A549 (cell line): ENCODE results near the gene HSPA1A. TPM values are rescaled to one million over a fixed set of nuclear protein-coding genes. Genes with fewer than 3 reads are reported as not detected.

Source experiments
- ATAC-seq, 2 experiments: fragments of 200-7000 bp in 1 of 2; fragments of >200 bp in 1 of 2; cut with Nextera tagmentation in 1 of 2; cut with Tn5 transposase in 1 of 2; 3 replicates each; pipeline versions ENCODE4 v1.8.0 to v1.9.1; 2018 to 2020; ENCODE audit warnings: mild to moderate bottlenecking in 1 of 2, moderate library complexity in 1 of 2
- CTCF ChIA-PET: fragments of 300-600 bp; sonication (Branson Sonifier 250); formaldehyde crosslinking; extraction: SDS; loops from one replicate; lab custom pipeline; 2021; ENCODE audit warnings: antibody characterized with exemption, inconsistent platforms; lab: Yijun Ruan, JAX
- POLR2A ChIA-PET: fragments of 350-600 bp; formaldehyde crosslinking; extraction: SDS; loops from one replicate; lab custom pipeline; 2021; ENCODE audit warnings: antibody characterized with exemption, inconsistent platforms; lab: Yijun Ruan, JAX
- DNase-seq, 2 experiments: peaks; one replicate each; pipeline versions ENCODE4 v3.0.0 to v3.0.0-alpha.2; 2011 to 2016; ENCODE audit warnings: low read depth in 1 of 2, low spot score in 1 of 2
- FAIRE-seq: peaks from 2 replicates; lab custom pipeline; 2011; peaks lifted over from hg19 to GRCh38; lab: Jason Lieb, UNC
- H3K27ac ChIP-seq, 2 experiments: fragments of >200 bp; sonication (Bioruptor Twin); formaldehyde crosslinking; 3 replicates each; pipeline ENCODE4 v1.5.1; 2016 to 2017
- H3K4me1 ChIP-seq: fragments of >200 bp; sonication (Bioruptor Twin); formaldehyde crosslinking; 3 replicates; pipeline ENCODE4 v1.6.1; 2016
- H3K4me2 ChIP-seq: fragments of >200 bp; sonication (Bioruptor Twin); formaldehyde crosslinking; 3 replicates; pipeline ENCODE4 v1.6.1; 2016
- H3K4me3 ChIP-seq: fragments of >200 bp; sonication (Bioruptor Twin); formaldehyde crosslinking; 3 replicates; pipeline ENCODE4 v1.5.1; 2016
- H3K9me3 ChIP-seq: fragments of >200 bp; sonication (Bioruptor Twin); formaldehyde crosslinking; 3 replicates; pipeline ENCODE4 v1.6.1; 2016
- ATOH8 ChIP-seq: fragments of 250-450 bp; sonication (Bioruptor Pico); IDR thresholded peaks from 2 replicates; pipeline ENCODE4 v1.5.0; 2020; ENCODE audit warnings: low read depth, mild to moderate bottlenecking, moderate library complexity
- BCL3 ChIP-seq: fragments of >200 bp; sonication (Bioruptor Twin); formaldehyde crosslinking; IDR thresholded peaks from 3 replicates; pipeline ENCODE4 v1.6.1; 2016
- CHD4 ChIP-seq: fragments of 200-600 bp; sonication (generic); IDR thresholded peaks from 2 replicates; pipeline ENCODE4 v1.6.1; 2016; ENCODE audit warnings: antibody characterized with exemption, mild to moderate bottlenecking, borderline replicate concordance
- FOSB ChIP-seq: fragments of 250-450 bp; sonication (Bioruptor Pico); IDR thresholded peaks from 2 replicates; pipeline ENCODE4 v1.5.0; 2020; ENCODE audit warnings: mild to moderate bottlenecking, moderate library complexity
- FOSL2 ChIP-seq, 2 experiments: fragments of 450-650 bp in 1 of 2; fragments of >200 bp in 1 of 2; sonication (Bioruptor Twin) in 1 of 2; formaldehyde crosslinking; IDR thresholded peaks; 2 replicates each; pipeline versions ENCODE4 v1.5.0 to v1.6.1; 2016 to 2020; ENCODE audit warnings: mild to moderate bottlenecking in 1 of 2, moderate library complexity in 1 of 2
- GATA3 ChIP-seq: IDR thresholded peaks from 2 replicates; pipeline ENCODE4 v1.6.1; 2012; ENCODE audit warnings: borderline replicate concordance
- HDAC2 ChIP-seq: fragments of 200-600 bp; sonication (generic); IDR thresholded peaks from 2 replicates; pipeline ENCODE4 v1.6.1; 2016
- HOXB5 ChIP-seq: fragments of 250-450 bp; sonication (Bioruptor Pico); IDR thresholded peaks from 2 replicates; pipeline ENCODE4 v1.5.0; 2020; ENCODE audit warnings: mild to moderate bottlenecking, moderate library complexity
- JUN ChIP-seq, 2 experiments: fragments of >200 bp; sonication (Bioruptor Twin); formaldehyde crosslinking; IDR thresholded peaks; 2 replicates in 1 of 2; 3 replicates in 1 of 2; pipeline ENCODE4 v1.6.1; 2016 to 2017
- MAFK ChIP-seq: fragments of 450-650 bp; IDR thresholded peaks from 2 replicates; pipeline ENCODE4 v1.6.1; 2014; ENCODE audit not compliant: partially characterized antibody
- MAX ChIP-seq: IDR thresholded peaks from 2 replicates; pipeline ENCODE4 v1.6.1; 2012
- PBX3 ChIP-seq: IDR thresholded peaks from 2 replicates; pipeline ENCODE4 v1.6.1; 2012
- RARB ChIP-seq: fragments of 250-450 bp; sonication (Bioruptor Pico); IDR thresholded peaks from 2 replicates; pipeline ENCODE4 v1.8.0; 2021; ENCODE audit warnings: mild to moderate bottlenecking, moderate library complexity
- REST ChIP-seq: fragments of 200-600 bp; sonication (generic); IDR thresholded peaks from 2 replicates; pipeline ENCODE4 v1.6.1; 2016; ENCODE audit warnings: antibody characterized with exemption, mild to moderate bottlenecking, moderate library complexity
- RNF2 ChIP-seq: fragments of 200-600 bp; sonication (generic); IDR thresholded peaks from 2 replicates; pipeline ENCODE4 v1.6.1; 2016; ENCODE audit warnings: low read depth, mild to moderate bottlenecking, antibody characterized with exemption, moderate library complexity, borderline replicate concordance
- SMC3 ChIP-seq: fragments of >200 bp; sonication (Bioruptor Twin); formaldehyde crosslinking; IDR thresholded peaks from 3 replicates; pipeline ENCODE4 v1.6.1; 2018; ENCODE audit warnings: inconsistent platforms
- USF2 ChIP-seq: fragments of 450-650 bp; IDR thresholded peaks from 2 replicates; pipeline ENCODE4 v1.6.1; 2014; ENCODE audit warnings: antibody characterized with exemption
- ZNF302 ChIP-seq: fragments of 250-450 bp; sonication (Bioruptor Pico); IDR thresholded peaks from 2 replicates; pipeline ENCODE4 v1.9.0; 2021; ENCODE audit warnings: inconsistent platforms, mild to moderate bottlenecking, moderate library complexity
- WGBS: methylation state at CpG from one replicate; pipeline ENCODE4 v1.1.6; 2017; ENCODE audit errors: missing lambda C conversion rate; 5-methylcytosine and 5-hydroxymethylcytosine counted together
- polyA plus RNA-seq, 4 experiments: library from polyadenylated mRNA; depleted of rRNA in 3 of 4; stranded (reverse); fragments of >200 nt; fragmentation: RNase III in 1 of 4; extraction: RNeasy Plus Mini Kit Qiagen cat#74134 plus additional on column Dnase treatment in 1 of 4; gene quantifications; 2 replicates in 3 of 4; 3 replicates in 1 of 4; pipeline ENCODE4 v1.2.3, GENCODE V29; 2011 to 2017

The HSPA1A gene
- polyA plus RNA-seq, 2 of the 4 experiments (the other 2 are of a cell fraction) = 122 to 204 TPM

GRCh38 chr6:31776989-31777666 lies 38.2 kb upstream of the HSPA1A start, which contains the start of gene VWA7:
Gene VWA7, minus strand, starts transcription at chr6:31777328. Its CDS starts 549 bp downstream, at chr6:31776779.
- ATAC-seq (peak; percentile 74 to 79), DNase-seq (peak; percentile 63 to 87), FAIRE-seq (no peak)
- no peak for TF ChIP-seq GATA3
- no peak for TF ChIP-seq HOXB5
- no peak for TF ChIP-seq ATOH8 (CRISPR knock-in tag)
- peak in 1 of 2 experiments; percentile 75; a peak in 2 of 5 replicates for TF ChIP-seq JUN (IDR thresholded peaks at IDR 0.05)
- TF ChIP-seq MAX = peak; percentile 29; the same call in 1 of the 2 replicates
- TF ChIP-seq PBX3 = no peak; the same call in 1 of the 2 replicates
- no peak for TF ChIP-seq REST
- TF ChIP-seq BCL3 = no peak
- TF ChIP-seq FOSB (CRISPR knock-in tag) = no peak
- TF ChIP-seq RNF2 = no peak
- TF ChIP-seq FOSL2 (IDR thresholded peaks at IDR 0.05) = no peak
- TF ChIP-seq FOSL2 (CRISPR knock-in tag; IDR thresholded peaks at IDR 0.05) = peak; percentile 59
- no peak for TF ChIP-seq SMC3
- TF ChIP-seq MAFK = no peak
- no peak for TF ChIP-seq CHD4
- H3K4me3 ChIP-seq = 0 out of 3 replicates have a peak within 1 kb of the TSS, but pooled peaks have one; percentile 21
- POLR2A ChIA-PET = interaction anchor here (0.5 to 1.1 kb wide), 5 partner anchors 30 to 112 kb away, joined by 3 to 7 read pairs (median 6); partner anchors contain the start of genes CLIC1, HSPA1A, HSPA1B and HSPA1L
- H3K9me3 ChIP-seq = no peaks in the 10 kb centered on the region
- CTCF ChIA-PET = interaction anchor here (0.7 to 1.7 kb wide), 6 partner anchors 10 to 53 kb away, joined by 3 to 5 read pairs (median 4); partner anchors contain the start of gene VARS1
- peak within 1 kb of the TSS; percentile 89 for H3K4me2 ChIP-seq
- 13% methylated on average over 6 of the region's 15 CpGs for whole genome bisulfite sequencing
- H3K4me1 ChIP-seq = peaks cover 32% of the 10 kb centered on the region
- peak within 1 kb of the TSS; percentile 70 to 86 for H3K27ac ChIP-seq

GRCh38 chr6:31777667-31778050 lies 37.7 kb upstream of the HSPA1A start:
- WGBS = 100% methylated on average over 5 of the region's 5 CpGs
- Histone ChIP-seq H3K9me3 (no peaks in the 10 kb centered on the region), H3K27ac (peak overlapping the region; percentile 70 to 86), H3K4me1 (peaks cover 32% of the 10 kb centered on the region), H3K4me3 (no peak overlapping the region), H3K4me2 (peak overlapping the region; percentile 89)
- no peak for FAIRE-seq
- no peak for ATAC-seq
- no peak for DNase-seq
- ChIA-PET POLR2A (interaction anchor here (0.9 to 1.1 kb wide), 4 partner anchors 29 to 50 kb away, joined by 3 to 7 read pairs (median 6); partner anchors contain the start of genes CLIC1, HSPA1A, HSPA1B and HSPA1L), CTCF (interaction anchor here (0.7 to 1.7 kb wide), 7 partner anchors 8 to 96 kb away, joined by 3 to 5 read pairs (median 4); partner anchors contain the start of genes LY6G5C and VARS1)
- no peak for TF ChIP-seq ZNF302 (CRISPR knock-in tag)
- no peak for TF ChIP-seq USF2
- no peak for TF ChIP-seq RARB (CRISPR knock-in tag)
- TF ChIP-seq HDAC2 = no peak
